HepG2 (cell line): ENCODE data around the gene DRC7. TPM values are rescaled to one million over a fixed set of nuclear protein-coding genes. Genes with fewer than 3 reads are reported as not detected.
A peak's percentile ranks its signal among the peaks of the same experiment; 100 is the strongest.

ENCODE experiments used
- CAMTA2 ChIP-seq: sonication (generic); formaldehyde crosslinking; IDR thresholded peaks from 2 replicates; pipeline ENCODE4 v1.4.0; 2020; ENCODE audit warnings: mild to moderate bottlenecking, missing genetic modification reagents, borderline replicate concordance
- EP300 ChIP-seq, 3 experiments: sonication (generic) in 1 of 3; formaldehyde crosslinking in 1 of 3; IDR thresholded peaks; 2 replicates each; pipeline versions ENCODE4 v1.5.1 to v1.6.1; 2011 to 2020; ENCODE audit warnings: low read depth in 2 of 3, low read length in 2 of 3, borderline replicate concordance in 1 of 3, improper control_type of control experiment in 1 of 3, mild to moderate bottlenecking in 1 of 3, missing genetic modification reagents in 1 of 3, moderate library complexity in 1 of 3
- HDAC6 ChIP-seq: fragments of 200-600 bp; sonication (generic); IDR thresholded peaks from 2 replicates; pipeline ENCODE4 v1.7.0; 2017; ENCODE audit warnings: mild to moderate bottlenecking, antibody characterized with exemption, low read length, low read depth
- HIVEP1 ChIP-seq: sonication (generic); formaldehyde crosslinking; IDR thresholded peaks from 2 replicates; pipeline ENCODE4 v1.4.0; 2020; ENCODE audit warnings: mild to moderate bottlenecking, missing genetic modification reagents
- KLF15 ChIP-seq: sonication (generic); formaldehyde crosslinking; IDR thresholded peaks from 2 replicates; pipeline ENCODE4 v1.8.1; 2023; ENCODE audit warnings: borderline replicate concordance, mild to moderate bottlenecking, inconsistent platforms, missing genetic modification reagents, mixed read lengths
- MAFK ChIP-seq, 2 experiments: IDR thresholded peaks in 1 of 2; conservative IDR thresholded peaks in 1 of 2; 2 replicates each; pipeline ENCODE4 v1.6.1; 2011; ENCODE audit warnings: improper control_type of control experiment in 2 of 2, low read length in 2 of 2
- MED13 ChIP-seq: sonication (generic); formaldehyde crosslinking; IDR thresholded peaks from 2 replicates; pipeline ENCODE4 v1.5.0; 2020; ENCODE audit warnings: missing genetic modification reagents
- MYNN ChIP-seq: sonication (generic); formaldehyde crosslinking; IDR thresholded peaks from 2 replicates; pipeline ENCODE4 v1.4.0; 2020; ENCODE audit warnings: mild to moderate bottlenecking, low read depth, missing genetic modification reagents
- MZF1 ChIP-seq: sonication (generic); formaldehyde crosslinking; IDR thresholded peaks from 2 replicates; pipeline ENCODE4 v1.8.1; 2023; ENCODE audit warnings: mild to moderate bottlenecking, missing genetic modification reagents, borderline replicate concordance
- ZBTB3 ChIP-seq: sonication (generic); formaldehyde crosslinking; IDR thresholded peaks from 2 replicates; pipeline ENCODE4 v1.4.0; 2020; ENCODE audit warnings: low read depth, mild to moderate bottlenecking, moderate library complexity, missing genetic modification reagents, borderline replicate concordance
- ZBTB34 ChIP-seq: sonication (generic); formaldehyde crosslinking; IDR thresholded peaks from 2 replicates; pipeline ENCODE4 v1.8.0; 2022; ENCODE audit warnings: mild to moderate bottlenecking, missing genetic modification reagents
- ZFP90 ChIP-seq: sonication (generic); formaldehyde crosslinking; IDR thresholded peaks from 2 replicates; pipeline ENCODE4 v1.8.0; 2022; ENCODE audit warnings: missing genetic modification reagents, mild to moderate bottlenecking, inconsistent platforms, borderline replicate concordance
- ZNF207 ChIP-seq: fragments of 450-650 bp; IDR thresholded peaks from 2 replicates; pipeline ENCODE4 v1.6.1; 2016; ENCODE audit warnings: antibody characterized with exemption, borderline replicate concordance
- ZNF224 ChIP-seq: sonication (generic); formaldehyde crosslinking; IDR thresholded peaks from 2 replicates; pipeline ENCODE4 v1.5.0; 2020; ENCODE audit warnings: mild to moderate bottlenecking, missing genetic modification reagents
- ZNF564 ChIP-seq: sonication (generic); formaldehyde crosslinking; IDR thresholded peaks from 2 replicates; pipeline ENCODE4 v1.8.1; 2023; ENCODE audit warnings: mild to moderate bottlenecking, missing genetic modification reagents
- ZNF660 ChIP-seq: sonication (generic); formaldehyde crosslinking; IDR thresholded peaks from 2 replicates; pipeline ENCODE4 v1.5.1; 2020; ENCODE audit warnings: mild to moderate bottlenecking, low read depth, missing genetic modification reagents, borderline replicate concordance
- polyA plus RNA-seq, 8 experiments: library from polyadenylated mRNA; depleted of rRNA in 3 of 8; stranded (reverse) in 7 of 8; unstranded in 1 of 8; fragments of >200 nt; fragmentation: Illumina TruSeq in 4 of 8; extraction: Trizol in 4 of 8; gene quantifications; 2 replicates each; pipeline versions ENCODE4 v1.2.1 to v1.2.3, GENCODE V29; 2011 to 2016; ENCODE audit warnings: low read depth in 4 of 8, missing spikeins in 1 of 8, mixed read lengths in 1 of 8; ENCODE audit not compliant: insufficient read depth in 1 of 8
- total RNA-seq, 5 experiments: library from RNA; depleted of rRNA; stranded (reverse); fragments of >200 nt; fragmentation: Illumina TruSeq; extraction: Trizol; gene quantifications; 2 replicates each; pipeline ENCODE4 v1.2.3, GENCODE V29; 2016; ENCODE audit warnings: low read depth in 1 of 5
- TF ChIP-seq, protein P1 (sequence below): sonication (generic); formaldehyde crosslinking; conservative IDR thresholded peaks from 2 replicates; pipeline ENCODE4 v1.4.0; 2020; ENCODE audit warnings: missing genetic modification reagents
- TF ChIP-seq, protein P2 (sequence below): sonication (generic); formaldehyde crosslinking; IDR thresholded peaks from 2 replicates; pipeline ENCODE4 v1.4.0; 2020; ENCODE audit warnings: missing genetic modification reagents, borderline replicate concordance
- TF ChIP-seq, protein P3 (sequence below): sonication (generic); formaldehyde crosslinking; IDR thresholded peaks from 2 replicates; pipeline ENCODE4 v1.9.0; 2021; ENCODE audit warnings: missing genetic modification reagents, mild to moderate bottlenecking, borderline replicate concordance
- TF ChIP-seq, protein P4 (sequence below): sonication (generic); formaldehyde crosslinking; IDR thresholded peaks from 2 replicates; pipeline ENCODE4 v1.4.0; 2020; ENCODE audit warnings: mild to moderate bottlenecking, missing genetic modification reagents
- TF ChIP-seq, protein P5 (sequence below): sonication (generic); formaldehyde crosslinking; conservative IDR thresholded peaks from 2 replicates; pipeline ENCODE4 v1.8.0; 2022; ENCODE audit warnings: low read depth, missing genetic modification reagents

The DRC7 gene
- total and polyA plus RNA-seq, 2 of the 13 experiments (the other 11 are each of a cell fraction or from before 2014, with no cell fraction given): 2.7 to 3.4 TPM

DNA sequence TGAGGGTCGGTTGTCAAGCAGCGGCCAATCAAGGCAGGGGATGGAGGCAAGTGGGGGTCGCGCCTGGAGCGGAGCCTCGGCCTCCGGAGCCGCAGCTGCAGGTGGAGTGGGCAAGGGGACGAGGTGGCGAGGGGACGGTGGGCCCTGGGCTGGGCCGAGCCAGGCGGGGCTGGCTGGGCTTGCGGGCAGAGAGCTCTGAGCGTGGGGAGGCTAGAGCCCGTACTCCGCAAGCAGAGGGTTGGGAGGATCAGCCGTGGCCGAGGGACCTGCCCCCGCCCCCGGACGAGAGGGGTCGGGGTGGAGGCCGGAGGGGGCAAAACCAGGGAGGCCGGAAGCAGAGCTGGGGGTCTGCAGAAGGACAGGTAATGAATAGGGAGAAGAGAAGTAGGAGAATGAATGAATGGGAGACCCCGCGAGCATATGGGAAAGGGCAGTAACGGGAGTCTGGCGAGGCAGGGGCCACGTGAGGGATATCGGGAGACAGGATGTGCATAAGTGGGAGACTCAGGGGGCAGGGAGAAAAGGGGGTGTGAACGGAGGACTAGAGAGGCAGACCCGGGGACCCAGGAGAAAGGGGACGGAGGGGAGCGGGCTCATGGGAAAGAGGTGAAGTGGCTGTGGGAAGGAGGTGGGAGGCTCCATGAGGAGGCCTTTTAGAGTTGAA is 41.3 kb downstream of the DRC7 start, which contains the start of gene KATNB1 (continued):
- TF ChIP-seq ZBTB34 (CRISPR knock-in tag) (no peak), HDAC6 (no peak), ZNF564 (CRISPR knock-in tag) (no peak), EP300 (IDR thresholded peaks at IDR 0.05; ENCODE audit: low read depth in 2 of 2, low read length in 2 of 2) (no peak), EP300 (CRISPR knock-in tag; IDR thresholded peaks at IDR 0.05; ENCODE audit: borderline replicate concordance) (no peak), ZNF207 (no peak), MYNN (CRISPR knock-in tag) (no peak), ZNF224 (CRISPR knock-in tag) (no peak), HIVEP1 (CRISPR knock-in tag) (0 out of 2 replicates have a peak, but pooled peaks have one; percentile 60), MZF1 (CRISPR knock-in tag) (no peak), MED13 (CRISPR knock-in tag) (peak; percentile 18; the same call in 1 of the 2 replicates), KLF15 (CRISPR knock-in tag) (no peak), ZFP90 (CRISPR knock-in tag) (no peak; the same call in 1 of the 2 replicates), MAFK (conservative IDR thresholded peaks at IDR 0.05 in 1 of 2, IDR thresholded peaks at IDR 0.05 in 1 of 2; ENCODE audit: low read length in 2 of 2) (no peak), ZBTB3 (CRISPR knock-in tag) (no peak), CAMTA2 (CRISPR knock-in tag) (no peak), ZNF660 (CRISPR knock-in tag) (no peak)
- TF ChIP-seq, protein P1, sequence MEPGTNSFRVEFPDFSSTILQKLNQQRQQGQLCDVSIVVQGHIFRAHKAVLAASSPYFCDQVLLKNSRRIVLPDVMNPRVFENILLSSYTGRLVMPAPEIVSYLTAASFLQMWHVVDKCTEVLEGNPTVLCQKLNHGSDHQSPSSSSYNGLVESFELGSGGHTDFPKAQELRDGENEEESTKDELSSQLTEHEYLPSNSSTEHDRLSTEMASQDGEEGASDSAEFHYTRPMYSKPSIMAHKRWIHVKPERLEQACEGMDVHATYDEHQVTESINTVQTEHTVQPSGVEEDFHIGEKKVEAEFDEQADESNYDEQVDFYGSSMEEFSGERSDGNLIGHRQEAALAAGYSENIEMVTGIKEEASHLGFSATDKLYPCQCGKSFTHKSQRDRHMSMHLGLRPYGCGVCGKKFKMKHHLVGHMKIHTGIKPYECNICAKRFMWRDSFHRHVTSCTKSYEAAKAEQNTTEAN: no peak
- TF ChIP-seq, protein P2, sequence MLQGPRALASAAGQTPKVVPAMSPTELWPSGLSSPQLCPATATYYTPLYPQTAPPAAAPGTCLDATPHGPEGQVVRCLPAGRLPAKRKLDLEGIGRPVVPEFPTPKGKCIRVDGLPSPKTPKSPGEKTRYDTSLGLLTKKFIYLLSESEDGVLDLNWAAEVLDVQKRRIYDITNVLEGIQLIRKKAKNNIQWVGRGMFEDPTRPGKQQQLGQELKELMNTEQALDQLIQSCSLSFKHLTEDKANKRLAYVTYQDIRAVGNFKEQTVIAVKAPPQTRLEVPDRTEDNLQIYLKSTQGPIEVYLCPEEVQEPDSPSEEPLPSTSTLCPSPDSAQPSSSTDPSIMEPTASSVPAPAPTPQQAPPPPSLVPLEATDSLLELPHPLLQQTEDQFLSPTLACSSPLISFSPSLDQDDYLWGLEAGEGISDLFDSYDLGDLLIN (CRISPR knock-in tag): no peak
- TF ChIP-seq, protein P3, sequence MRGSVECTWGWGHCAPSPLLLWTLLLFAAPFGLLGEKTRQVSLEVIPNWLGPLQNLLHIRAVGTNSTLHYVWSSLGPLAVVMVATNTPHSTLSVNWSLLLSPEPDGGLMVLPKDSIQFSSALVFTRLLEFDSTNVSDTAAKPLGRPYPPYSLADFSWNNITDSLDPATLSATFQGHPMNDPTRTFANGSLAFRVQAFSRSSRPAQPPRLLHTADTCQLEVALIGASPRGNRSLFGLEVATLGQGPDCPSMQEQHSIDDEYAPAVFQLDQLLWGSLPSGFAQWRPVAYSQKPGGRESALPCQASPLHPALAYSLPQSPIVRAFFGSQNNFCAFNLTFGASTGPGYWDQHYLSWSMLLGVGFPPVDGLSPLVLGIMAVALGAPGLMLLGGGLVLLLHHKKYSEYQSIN: no peak
- TF ChIP-seq, protein P4, sequence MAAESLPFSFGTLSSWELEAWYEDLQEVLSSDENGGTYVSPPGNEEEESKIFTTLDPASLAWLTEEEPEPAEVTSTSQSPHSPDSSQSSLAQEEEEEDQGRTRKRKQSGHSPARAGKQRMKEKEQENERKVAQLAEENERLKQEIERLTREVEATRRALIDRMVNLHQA: no peak
- TF ChIP-seq, protein P5, sequence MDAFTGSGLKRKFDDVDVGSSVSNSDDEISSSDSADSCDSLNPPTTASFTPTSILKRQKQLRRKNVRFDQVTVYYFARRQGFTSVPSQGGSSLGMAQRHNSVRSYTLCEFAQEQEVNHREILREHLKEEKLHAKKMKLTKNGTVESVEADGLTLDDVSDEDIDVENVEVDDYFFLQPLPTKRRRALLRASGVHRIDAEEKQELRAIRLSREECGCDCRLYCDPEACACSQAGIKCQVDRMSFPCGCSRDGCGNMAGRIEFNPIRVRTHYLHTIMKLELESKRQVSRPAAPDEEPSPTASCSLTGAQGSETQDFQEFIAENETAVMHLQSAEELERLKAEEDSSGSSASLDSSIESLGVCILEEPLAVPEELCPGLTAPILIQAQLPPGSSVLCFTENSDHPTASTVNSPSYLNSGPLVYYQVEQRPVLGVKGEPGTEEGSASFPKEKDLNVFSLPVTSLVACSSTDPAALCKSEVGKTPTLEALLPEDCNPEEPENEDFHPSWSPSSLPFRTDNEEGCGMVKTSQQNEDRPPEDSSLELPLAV: no peak
